K562 (cell line): ENCODE results near the gene TEX54. TPM values are rescaled to one million over a fixed set of nuclear protein-coding genes. Genes with fewer than 3 reads are reported as not detected.

ENCODE experiments used
- BHLHE40 ChIP-seq: IDR thresholded peaks from 2 replicates; pipeline ENCODE4 v1.6.1; 2011; ENCODE audit warnings: low read length, improper control_type of control experiment
- CBFB ChIP-seq: sonication (generic); formaldehyde crosslinking; IDR thresholded peaks from 2 replicates; pipeline ENCODE4 v1.4.0; 2020; ENCODE audit warnings: mild to moderate bottlenecking, missing genetic modification reagents
- CBX5 ChIP-seq: IDR thresholded peaks from 2 replicates; pipeline ENCODE4 v1.6.1; 2014; ENCODE audit warnings: low read depth, borderline replicate concordance
- CREM ChIP-seq: IDR thresholded peaks from 2 replicates; pipeline ENCODE4 v1.6.1; 2014; ENCODE audit warnings: antibody characterized with exemption, low read depth
- ELF1 ChIP-seq: fragments of 200-800 bp; sonication (Bioruptor generic); IDR thresholded peaks from 2 replicates; pipeline ENCODE4 v1.6.1; 2016; ENCODE audit warnings: missing genetic modification characterization, missing compliant biosample characterization
- GABPA ChIP-seq: fragments of 200-800 bp; sonication (Bioruptor generic); conservative IDR thresholded peaks from 2 replicates; pipeline ENCODE4 v1.6.1; 2016; ENCODE audit warnings: low read depth, missing genetic modification characterization, missing compliant biosample characterization
- GATAD2A ChIP-seq: fragments of 450-650 bp; IDR thresholded peaks from 2 replicates; pipeline ENCODE4 v1.6.1; 2017
- HCFC1 ChIP-seq: IDR thresholded peaks from 2 replicates; pipeline ENCODE4 v1.6.1; 2012; ENCODE audit warnings: low read depth, low read length, improper control_type of control experiment
- HLTF ChIP-seq: fragments of 450-650 bp; IDR thresholded peaks from 2 replicates; pipeline ENCODE4 v1.6.1; 2016
- L3MBTL2 ChIP-seq: fragments of 450-650 bp; IDR thresholded peaks from 2 replicates; pipeline ENCODE4 v1.6.1; 2016; ENCODE audit warnings: mild to moderate bottlenecking, moderate library complexity
- MAZ ChIP-seq, 2 experiments: fragments of 450-650 bp in 1 of 2; sonication (generic) in 1 of 2; formaldehyde crosslinking; IDR thresholded peaks in 1 of 2; conservative IDR thresholded peaks in 1 of 2; 2 replicates each; pipeline versions ENCODE4 v1.4.0 to v1.5.0; 2020; ENCODE audit warnings: mild to moderate bottlenecking in 1 of 2, missing genetic modification reagents in 1 of 2
- MEF2A ChIP-seq: IDR thresholded peaks from 2 replicates; pipeline ENCODE4 v1.6.1; 2011; ENCODE audit warnings: low read depth, mild to moderate bottlenecking, low read length, moderate library complexity; ENCODE audit not compliant: control insufficient read depth
- RNF219 ChIP-seq: fragments of 250-450 bp; sonication (Bioruptor Pico); IDR thresholded peaks from 2 replicates; pipeline ENCODE4 v1.5.0; 2022; ENCODE audit warnings: mild to moderate bottlenecking
- SREBF2 ChIP-seq: sonication (generic); formaldehyde crosslinking; IDR thresholded peaks from 2 replicates; pipeline ENCODE4 v1.4.0; 2020; ENCODE audit warnings: mild to moderate bottlenecking, missing genetic modification reagents
- SRSF7 ChIP-seq: fragments of 200-400 bp; formaldehyde crosslinking; optimal IDR thresholded peaks from 2 replicates; pipeline ENCODE3; 2017; ENCODE audit warnings: mild to moderate bottlenecking, low read depth, low read length
- TBP ChIP-seq: optimal IDR thresholded peaks from 2 replicates; pipeline ENCODE3; 2011; ENCODE audit warnings: low read depth, low read length, improper control_type of control experiment
- TCF3 ChIP-seq: sonication (generic); formaldehyde crosslinking; IDR thresholded peaks from 2 replicates; pipeline ENCODE4 v1.4.0; 2020; ENCODE audit warnings: mild to moderate bottlenecking, missing genetic modification reagents
- THRB ChIP-seq: fragments of 450-650 bp; formaldehyde crosslinking; conservative IDR thresholded peaks from 2 replicates; pipeline ENCODE4 v1.4.0; 2022; ENCODE audit warnings: mild to moderate bottlenecking, missing genetic modification characterization
- WHSC1 ChIP-seq: IDR thresholded peaks from one replicate; pipeline ENCODE4 v1.6.1; 2012; ENCODE audit warnings: low read length, control low read depth, inconsistent platforms
- ZNF140 ChIP-seq: fragments of 250-450 bp; sonication (Bioruptor Pico); IDR thresholded peaks from 2 replicates; pipeline ENCODE4 v1.8.0; 2021; ENCODE audit warnings: moderate library complexity, mild to moderate bottlenecking, inconsistent platforms
- ZNF232 ChIP-seq: sonication (generic); formaldehyde crosslinking; IDR thresholded peaks from 2 replicates; pipeline ENCODE4 v1.8.0; 2022; ENCODE audit warnings: mild to moderate bottlenecking, missing genetic modification reagents
- ZNF830 ChIP-seq: fragments of 250-450 bp; sonication (Bioruptor Pico); IDR thresholded peaks from 2 replicates; pipeline ENCODE4 v1.5.0; 2021; ENCODE audit warnings: mild to moderate bottlenecking
- ZSCAN29 ChIP-seq: fragments of 450-650 bp; IDR thresholded peaks from 2 replicates; pipeline ENCODE4 v1.6.1; 2017
- polyA plus RNA-seq, 8 experiments: library from polyadenylated mRNA; depleted of rRNA in 4 of 8; stranded (reverse) in 5 of 8; unstranded in 3 of 8; fragments of >200 nt; fragmentation: Nextera tagmentation in 2 of 8; fragmentation: Illumina TruSeq in 1 of 8; extraction: Ambion mirVana in 2 of 8; extraction: Trizol in 1 of 8; gene quantifications; 2 replicates each; pipeline versions ENCODE4 v1.2.1 to v1.2.3, GENCODE V29; 2011 to 2014; ENCODE audit warnings: inconsistent platforms in 1 of 8, missing spikeins in 1 of 8
- total RNA-seq, 7 experiments: library from RNA; depleted of rRNA in 6 of 7; stranded (reverse); fragments of >200 nt in 6 of 7; fragmentation: Illumina TruSeq in 2 of 7; extraction: Trizol in 2 of 7; gene quantifications; 2 replicates each; pipeline versions ENCODE4 v1.2.1 to v1.2.3, GENCODE V29; 2011 to 2021; ENCODE audit warnings: low replicate concordance in 1 of 7
- TF ChIP-seq, protein P1 (sequence below): IDR thresholded peaks from 2 replicates; pipeline ENCODE4 v1.6.1; 2014; ENCODE audit warnings: antibody characterized with exemption
- TF ChIP-seq, protein P2 (sequence below): sonication (generic); formaldehyde crosslinking; IDR thresholded peaks from 2 replicates; pipeline ENCODE4 v1.9.0; 2022; ENCODE audit warnings: mild to moderate bottlenecking, missing genetic modification reagents

TEX54 gene
- total and polyA plus RNA-seq, 9 of the 15 experiments (the other 6 are each of a cell fraction or from before 2014, with no cell fraction given), result not detected

- TF ChIP-seq THRB (no peak), SREBF2 (CRISPR knock-in tag) (no peak), ZSCAN29 (no peak), CBFB (CRISPR knock-in tag) (0 out of 2 replicates have a peak, but pooled peaks have one; percentile 76), CBX5 (no peak), CREM (0 out of 2 replicates have a peak, but pooled peaks have one; percentile 5), TBP (peak; percentile 67), MAZ (CRISPR knock-in tag; conservative IDR thresholded peaks at IDR 0.05 in 1 of 2, IDR thresholded peaks at IDR 0.05 in 1 of 2) (peak; percentile 91 to 92), SRSF7 (no peak), ZNF140 (CRISPR knock-in tag) (no peak), MEF2A (no peak), GABPA (tag) (peak; percentile 94), ELF1 (peak; percentile 91), HCFC1 (peak; percentile 59), BHLHE40 (no peak; the same call in 1 of the 2 replicates), WHSC1 (no peak), ZNF232 (CRISPR knock-in tag) (0 out of 2 replicates have a peak, but pooled peaks have one; percentile 71), RNF219 (CRISPR knock-in tag) (peak; percentile 69; the same call in 1 of the 2 replicates), TCF3 (CRISPR knock-in tag) (peak; percentile 27; the same call in 1 of the 2 replicates), GATAD2A (no peak), HLTF (0 out of 2 replicates have a peak, but pooled peaks have one; percentile 20), ZNF830 (0 out of 2 replicates have a peak, but pooled peaks have one; percentile 70), L3MBTL2 (peak; percentile 55; the same call in 1 of the 2 replicates)
- TF ChIP-seq, protein P1, sequence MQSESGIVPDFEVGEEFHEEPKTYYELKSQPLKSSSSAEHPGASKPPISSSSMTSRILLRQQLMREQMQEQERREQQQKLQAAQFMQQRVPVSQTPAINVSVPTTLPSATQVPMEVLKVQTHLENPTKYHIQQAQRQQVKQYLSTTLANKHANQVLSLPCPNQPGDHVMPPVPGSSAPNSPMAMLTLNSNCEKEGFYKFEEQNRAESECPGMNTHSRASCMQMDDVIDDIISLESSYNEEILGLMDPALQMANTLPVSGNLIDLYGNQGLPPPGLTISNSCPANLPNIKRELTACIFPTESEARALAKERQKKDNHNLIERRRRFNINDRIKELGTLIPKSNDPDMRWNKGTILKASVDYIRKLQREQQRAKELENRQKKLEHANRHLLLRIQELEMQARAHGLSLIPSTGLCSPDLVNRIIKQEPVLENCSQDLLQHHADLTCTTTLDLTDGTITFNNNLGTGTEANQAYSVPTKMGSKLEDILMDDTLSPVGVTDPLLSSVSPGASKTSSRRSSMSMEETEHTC, result no peak
- TF ChIP-seq, protein P2, sequence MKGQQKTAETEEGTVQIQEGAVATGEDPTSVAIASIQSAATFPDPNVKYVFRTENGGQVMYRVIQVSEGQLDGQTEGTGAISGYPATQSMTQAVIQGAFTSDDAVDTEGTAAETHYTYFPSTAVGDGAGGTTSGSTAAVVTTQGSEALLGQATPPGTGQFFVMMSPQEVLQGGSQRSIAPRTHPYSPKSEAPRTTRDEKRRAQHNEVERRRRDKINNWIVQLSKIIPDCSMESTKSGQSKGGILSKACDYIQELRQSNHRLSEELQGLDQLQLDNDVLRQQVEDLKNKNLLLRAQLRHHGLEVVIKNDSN (CRISPR knock-in tag), result peak; percentile 41; the same call in 1 of the 2 replicates
These were observed 41.0 kb downstream of the TEX54 start, which contains the start of gene TMEM223 (continued) for GRCh38 chr11:62791501-62792201.
